CD14-positive monocyte (primary cell): ENCODE data around the gene MFSD8. TPM values are rescaled to one million over a fixed set of nuclear protein-coding genes. Genes with fewer than 3 reads are reported as not detected.

Source experiments
- DNase-seq, 3 donors: peaks; one replicate each; pipeline ENCODE4 v3.0.0-alpha.2; 2011 to 2022
- H2AFZ ChIP-seq: 2 replicates; pipeline ENCODE4 v1.6.0; 2012; ENCODE audit warnings: mild to moderate bottlenecking, low read depth, low read length, inconsistent platforms; ENCODE audit not compliant: insufficient read depth, poor library complexity, severe bottlenecking
- H3K27ac ChIP-seq, 2 donors: 1 replicate in 1 of 2; 2 replicates in 1 of 2; pipeline ENCODE4 v1.5.1; 2012 to 2013; ENCODE audit warnings: low read length in 2 of 2, control low read depth in 1 of 2, inconsistent platforms in 1 of 2, low read depth in 1 of 2, mild to moderate bottlenecking in 1 of 2
- H3K27me3 ChIP-seq, 2 donors: one replicate each; pipeline versions ENCODE4 v1.6.0 to v1.6.1; 2011 to 2013; ENCODE audit warnings: low read length in 2 of 2; ENCODE audit not compliant: control insufficient read depth in 2 of 2, insufficient read depth in 2 of 2
- H3K36me3 ChIP-seq, 2 donors: replicated peaks in 1 of 2; 1 replicate in 1 of 2; 2 replicates in 1 of 2; pipeline versions ENCODE4 v1.5.1 to v1.6.1; 2012 to 2013; ENCODE audit warnings: low read length in 2 of 2, control low read depth in 1 of 2, inconsistent platforms in 1 of 2, mild to moderate bottlenecking in 1 of 2; ENCODE audit not compliant: insufficient read depth in 2 of 2, control insufficient read depth in 1 of 2
- H3K4me1 ChIP-seq, 2 donors: 1 replicate in 1 of 2; 2 replicates in 1 of 2; pipeline versions ENCODE4 v1.5.1 to v1.6.1; 2012 to 2013; ENCODE audit warnings: low read length in 2 of 2, control low read depth in 1 of 2, inconsistent platforms in 1 of 2, mild to moderate bottlenecking in 1 of 2, moderate library complexity in 1 of 2; ENCODE audit not compliant: insufficient read depth in 2 of 2, control insufficient read depth in 1 of 2
- H3K4me2 ChIP-seq: replicated peaks from 2 replicates; pipeline ENCODE3; 2012; ENCODE audit warnings: low read length, moderate library complexity, mild to moderate bottlenecking; ENCODE audit not compliant: poor library complexity, severe bottlenecking; ENCODE audit errors: extremely low read depth
- H3K4me3 ChIP-seq, 3 experiments: fragments of 200-600 bp in 1 of 3; sonication (generic) in 1 of 3; replicated peaks in 1 of 3; 1 replicate in 2 of 3; 2 replicates in 1 of 3; pipeline ENCODE4 v1.5.1; 2011 to 2013; ENCODE audit warnings: low read length in 3 of 3, mild to moderate bottlenecking in 3 of 3, control low read depth in 2 of 3, low read depth in 2 of 3, inconsistent platforms in 1 of 3, moderate library complexity in 1 of 3
- H3K79me2 ChIP-seq: 2 replicates; pipeline ENCODE4 v1.6.0; 2012; ENCODE audit warnings: mild to moderate bottlenecking, control low read depth, inconsistent platforms, low read length, moderate library complexity; ENCODE audit not compliant: insufficient read depth
- H3K9ac ChIP-seq: 2 replicates; pipeline ENCODE4 v1.6.0; 2017; ENCODE audit warnings: low read length, mild to moderate bottlenecking; ENCODE audit not compliant: insufficient read depth, poor library complexity, severe bottlenecking
- H3K9me3 ChIP-seq, 2 donors: replicated peaks in 1 of 2; 1 replicate in 1 of 2; 2 replicates in 1 of 2; pipeline versions ENCODE4 v1.5.1 to v1.6.1; 2012 to 2013; ENCODE audit warnings: low read length in 2 of 2, control low read depth in 1 of 2; ENCODE audit not compliant: control insufficient read depth in 1 of 2, insufficient read depth in 1 of 2
- H4K20me1 ChIP-seq: 2 replicates; pipeline ENCODE4 v1.6.0; 2012; ENCODE audit warnings: mild to moderate bottlenecking, low read length, control low read depth, moderate library complexity; ENCODE audit not compliant: insufficient read depth
- H3K27ac Mint-ChIP-seq, 7 donors: one replicate each; pipeline ENCODE4 v1.8.0; 2020; ENCODE audit warnings: mild to moderate bottlenecking in 7 of 7, mixed read lengths in 7 of 7, moderate library complexity in 6 of 7, inconsistent platforms in 2 of 7
- H3K27me3 Mint-ChIP-seq, 3 donors: one replicate each; pipeline ENCODE4 v1.8.0; 2021 to 2022; ENCODE audit warnings: low read depth in 3 of 3, mild to moderate bottlenecking in 3 of 3, mixed read lengths in 3 of 3, moderate library complexity in 3 of 3, inconsistent platforms in 1 of 3
- H3K36me3 Mint-ChIP-seq, 2 donors: one replicate each; pipeline ENCODE4 v1.8.0; 2020; ENCODE audit warnings: mixed read lengths in 2 of 2, inconsistent platforms in 1 of 2, mild to moderate bottlenecking in 1 of 2
- H3K4me1 Mint-ChIP-seq: one replicate; pipeline ENCODE4 v1.8.0; 2020; ENCODE audit warnings: mild to moderate bottlenecking, mixed read lengths
- H3K4me3 Mint-ChIP-seq, 2 donors: one replicate each; pipeline ENCODE4 v1.8.0; 2020; ENCODE audit warnings: mild to moderate bottlenecking in 2 of 2, mixed read lengths in 2 of 2, moderate library complexity in 1 of 2
- H3K9me3 Mint-ChIP-seq, 7 donors: one replicate each; pipeline ENCODE4 v1.8.0; 2020 to 2022; ENCODE audit warnings: mixed read lengths in 7 of 7, mild to moderate bottlenecking in 6 of 7, moderate library complexity in 6 of 7, inconsistent platforms in 2 of 7
- WGBS: methylation state at CpG from one replicate; pipeline ENCODE4 v1.1.5; 2013; ENCODE audit warnings: missing lambda C conversion rate; ENCODE audit not compliant: insufficient coverage; 5-methylcytosine and 5-hydroxymethylcytosine counted together
- intact Hi-C, 2 donors: fragments of 100-400 bp; cut with micrococcal nuclease; formaldehyde crosslinking; loops; one replicate each; pipeline versions ENCODE4 v1.15.0 to v1.15.1; 2023
- polyA plus RNA-seq, 3 donors: library from polyadenylated mRNA; depleted of rRNA in 1 of 3; unstranded in 2 of 3; stranded (reverse) in 1 of 3; fragments of 300-500 nt in 2 of 3; fragments of >200 nt in 1 of 3; fragmentation: Illumina TruSeq in 2 of 3; gene quantifications; 1 replicate in 2 of 3; 2 replicates in 1 of 3; pipeline ENCODE4 v1.2.3, GENCODE V29; 2012 to 2021
- TF ChIP-seq, protein P1 (sequence below): fragments of 200-600 bp; IDR thresholded peaks from one replicate; pipeline ENCODE4 v1.8.0; 2022; ENCODE audit warnings: antibody characterized with exemption, mild to moderate bottlenecking

Gene MFSD8
- polyA plus RNA-seq, 3 donors: 7.0 to 15.8 (median 14.2) TPM

DNA sequence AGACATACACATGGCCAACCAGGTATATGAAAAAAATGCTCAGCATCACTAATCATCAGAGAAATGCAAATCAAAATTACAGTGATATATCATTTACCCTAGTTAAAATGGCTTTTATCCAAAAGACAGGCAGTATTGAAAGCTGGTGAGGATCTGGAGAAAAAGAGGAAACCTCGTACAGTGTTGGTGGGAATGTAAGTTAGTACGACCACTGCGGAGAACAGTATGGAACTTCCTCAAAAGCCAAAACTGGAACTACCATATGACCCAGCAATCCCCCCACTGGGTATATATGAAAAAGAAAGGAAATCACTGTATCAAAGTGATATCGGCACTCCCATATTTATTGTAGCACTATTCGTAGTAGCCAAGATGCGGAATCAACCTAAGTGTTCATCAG lies 23.7 kb upstream of the MFSD8 start:
- Histone ChIP-seq H4K20me1 (no peaks in the 10 kb centered on the region), H3K27ac (no peak overlapping the region), H3K9me3 (no peaks in the 10 kb centered on the region), H3K4me3 (no peak overlapping the region), H3K4me2 (no peak overlapping the region), H2AFZ (no peak overlapping the region), H3K4me1 (peaks cover 5 to 12% of the 10 kb centered on the region in 2 donors), H3K36me3 (peaks cover 25 to 78% of the 10 kb centered on the region in 2 donors), H3K79me2 (no peaks in the 10 kb centered on the region), H3K9ac (no peak overlapping the region), H3K27me3 (no peaks in the 10 kb centered on the region)
- TF ChIP-seq, protein P1, sequence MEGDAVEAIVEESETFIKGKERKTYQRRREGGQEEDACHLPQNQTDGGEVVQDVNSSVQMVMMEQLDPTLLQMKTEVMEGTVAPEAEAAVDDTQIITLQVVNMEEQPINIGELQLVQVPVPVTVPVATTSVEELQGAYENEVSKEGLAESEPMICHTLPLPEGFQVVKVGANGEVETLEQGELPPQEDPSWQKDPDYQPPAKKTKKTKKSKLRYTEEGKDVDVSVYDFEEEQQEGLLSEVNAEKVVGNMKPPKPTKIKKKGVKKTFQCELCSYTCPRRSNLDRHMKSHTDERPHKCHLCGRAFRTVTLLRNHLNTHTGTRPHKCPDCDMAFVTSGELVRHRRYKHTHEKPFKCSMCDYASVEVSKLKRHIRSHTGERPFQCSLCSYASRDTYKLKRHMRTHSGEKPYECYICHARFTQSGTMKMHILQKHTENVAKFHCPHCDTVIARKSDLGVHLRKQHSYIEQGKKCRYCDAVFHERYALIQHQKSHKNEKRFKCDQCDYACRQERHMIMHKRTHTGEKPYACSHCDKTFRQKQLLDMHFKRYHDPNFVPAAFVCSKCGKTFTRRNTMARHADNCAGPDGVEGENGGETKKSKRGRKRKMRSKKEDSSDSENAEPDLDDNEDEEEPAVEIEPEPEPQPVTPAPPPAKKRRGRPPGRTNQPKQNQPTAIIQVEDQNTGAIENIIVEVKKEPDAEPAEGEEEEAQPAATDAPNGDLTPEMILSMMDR: no peak
- no peaks in the 10 kb centered on the region for H3K9me3 Mint-ChIP-seq
- H3K27me3 Mint-ChIP-seq: no peaks in the 10 kb centered on the region
- peaks cover 33 to 52% of the 10 kb centered on the region in 2 donors for H3K36me3 Mint-ChIP-seq
- intact Hi-C loops: no loop called here
- peak overlapping the region in 1 of 7 donors; percentile 15 for H3K27ac Mint-ChIP-seq
- peaks cover 14% of the 10 kb centered on the region for H3K4me1 Mint-ChIP-seq
- H3K4me3 Mint-ChIP-seq: no peak overlapping the region
- no peak for DNase-seq
- WGBS: no CpG with 5 or more reads among the region's 6 CpGs

DNA sequence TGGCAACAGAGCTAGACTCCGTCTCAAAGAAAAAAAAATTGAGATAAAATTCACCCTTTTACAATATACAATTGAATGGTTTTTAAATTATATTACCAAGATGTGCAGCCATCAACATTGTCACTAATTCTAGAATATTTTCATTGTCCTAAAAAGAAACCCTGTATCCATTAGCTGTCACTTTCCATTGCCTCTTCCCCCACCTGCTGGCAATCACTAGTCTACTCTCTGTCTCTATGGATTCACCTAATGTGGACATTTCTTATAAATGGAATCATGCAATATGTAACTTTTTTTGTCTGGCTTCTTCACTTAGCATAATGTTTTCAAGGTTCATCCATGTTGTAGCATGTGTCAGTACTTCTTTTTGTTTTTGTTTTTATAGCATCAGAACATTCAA lies 21.0 kb upstream of the MFSD8 start:
- Histone ChIP-seq H3K4me2 (no peak overlapping the region), H3K4me3 (no peak overlapping the region), H3K4me1 (no peaks in the 10 kb centered on the region), H3K9me3 (no peaks in the 10 kb centered on the region), H3K36me3 (peaks cover 25 to 75% of the 10 kb centered on the region in 2 donors), H3K27me3 (no peaks in the 10 kb centered on the region), H3K79me2 (no peaks in the 10 kb centered on the region), H2AFZ (no peak overlapping the region), H4K20me1 (no peaks in the 10 kb centered on the region), H3K9ac (no peak overlapping the region), H3K27ac (no peak overlapping the region)
- no peak overlapping the region for H3K27ac Mint-ChIP-seq
- no peaks in the 10 kb centered on the region for H3K9me3 Mint-ChIP-seq
- TF ChIP-seq, protein P1: no peak
- no peaks in the 10 kb centered on the region for H3K27me3 Mint-ChIP-seq
- H3K4me1 Mint-ChIP-seq: peaks cover 2% of the 10 kb centered on the region
- no peak for DNase-seq
- WGBS: no CpG with 5 or more reads among the region's 1 CpG
- H3K36me3 Mint-ChIP-seq: peaks cover 29 to 48% of the 10 kb centered on the region in 2 donors
- H3K4me3 Mint-ChIP-seq: no peak overlapping the region
- intact Hi-C loops: no loop called here
